Mesendoderm (in vitro differentiated cells): ENCODE results near the gene CEP41.
A peak's percentile ranks its signal among the peaks of the same experiment; 100 is the strongest.

Experiments
- DNase-seq: peaks from one replicate; pipeline ENCODE4 v3.0.0; 2013
- H2AK5ac ChIP-seq: 2 replicates; pipeline ENCODE4 v1.6.1; 2013; ENCODE audit warnings: low read length, inconsistent platforms
- H2BK120ac ChIP-seq: 2 replicates; pipeline ENCODE4 v1.6.1; 2013; ENCODE audit warnings: low read depth, mild to moderate bottlenecking, low read length, moderate library complexity, mixed read lengths
- H2BK15ac ChIP-seq: replicated peaks from 2 replicates; pipeline ENCODE4 v1.6.1; 2013; ENCODE audit warnings: low read depth, mild to moderate bottlenecking, moderate library complexity
- H2BK5ac ChIP-seq: 2 replicates; pipeline ENCODE4 v1.6.1; 2013; ENCODE audit warnings: low read length, inconsistent platforms
- H3K18ac ChIP-seq: 2 replicates; pipeline ENCODE4 v1.6.1; 2013; ENCODE audit warnings: mild to moderate bottlenecking, low read length, mixed read lengths
- H3K23ac ChIP-seq: one replicate; pipeline ENCODE4 v1.6.1; 2013; ENCODE audit warnings: low read length
- H3K27ac ChIP-seq: 2 replicates; pipeline ENCODE4 v1.5.1; 2013; ENCODE audit warnings: low read depth, mild to moderate bottlenecking, inconsistent platforms, low read length, moderate library complexity
- H3K27me3 ChIP-seq: 2 replicates; pipeline ENCODE4 v1.6.1; 2013; ENCODE audit warnings: low read length, control low read depth, mild to moderate bottlenecking, inconsistent platforms; ENCODE audit not compliant: insufficient read depth, poor library complexity
- H3K36me3 ChIP-seq: 2 replicates; pipeline ENCODE4 v1.6.1; 2013; ENCODE audit warnings: low read length, inconsistent platforms; ENCODE audit not compliant: control insufficient read depth, insufficient read depth
- H3K4ac ChIP-seq: one replicate; pipeline ENCODE4 v1.6.1; 2013; ENCODE audit warnings: low read depth, mild to moderate bottlenecking, low read length, moderate library complexity
- H3K4me1 ChIP-seq: 2 replicates; pipeline ENCODE4 v1.6.1; 2013; ENCODE audit warnings: low read depth, low read length, inconsistent platforms; ENCODE audit not compliant: control insufficient read depth
- H3K4me2 ChIP-seq: 2 replicates; pipeline ENCODE4 v1.6.1; 2013; ENCODE audit warnings: low read length
- H3K4me3 ChIP-seq: 2 replicates; pipeline ENCODE4 v1.5.1; 2013; ENCODE audit warnings: mild to moderate bottlenecking, low read length
- H3K56ac ChIP-seq: one replicate; pipeline ENCODE4 v1.6.1; 2013; ENCODE audit warnings: low read length
- H3K79me1 ChIP-seq: 2 replicates; pipeline ENCODE4 v1.6.1; 2013; ENCODE audit warnings: low read length, inconsistent platforms
- H3K79me2 ChIP-seq: 2 replicates; pipeline ENCODE4 v1.6.1; 2013; ENCODE audit warnings: mild to moderate bottlenecking, low read length; ENCODE audit not compliant: control insufficient read depth, insufficient read depth
- H3K9ac ChIP-seq: 2 replicates; pipeline ENCODE4 v1.6.1; 2013; ENCODE audit warnings: low read length, inconsistent platforms
- H4K5ac ChIP-seq: one replicate; pipeline ENCODE4 v1.6.1; 2013; ENCODE audit warnings: low read length
- H4K8ac ChIP-seq: one replicate; pipeline ENCODE4 v1.6.1; 2013; ENCODE audit warnings: low read depth, mild to moderate bottlenecking, control low read depth, low read length, moderate library complexity
- WGBS: extraction: QIAGEN DNeasy Blood & Tissue Kit; methylation state at CpG from one replicate; pipeline ENCODE4 v1.1.7; 2013; ENCODE audit warnings: low lambda C conversion rate, missing lambda C conversion rate; ENCODE audit not compliant: insufficient coverage; ENCODE audit errors: extremely low coverage; 5-methylcytosine and 5-hydroxymethylcytosine counted together

Gene CEP41

GRCh38 chr7:130394421-130395195, 46.2 kb downstream of the CEP41 start:
- no peak overlapping the region for H3K4ac ChIP-seq
- no peaks in the 10 kb centered on the region for H3K79me2 ChIP-seq
- no peak overlapping the region for H3K9ac ChIP-seq
- H2BK15ac ChIP-seq = no peak overlapping the region
- H4K5ac ChIP-seq = no peak overlapping the region
- no peak overlapping the region for H3K56ac ChIP-seq
- no peak overlapping the region for H3K27ac ChIP-seq
- no peaks in the 10 kb centered on the region for H3K79me1 ChIP-seq
- no peak overlapping the region for H3K18ac ChIP-seq
- no CpG with 5 or more reads among the region's 7 CpGs for WGBS
- no peak for DNase-seq
- no peaks in the 10 kb centered on the region for H3K27me3 ChIP-seq
- H2BK5ac ChIP-seq = no peak overlapping the region
- no peak overlapping the region for H4K8ac ChIP-seq
- H2AK5ac ChIP-seq = no peak overlapping the region
- no peaks in the 10 kb centered on the region for H3K4me1 ChIP-seq
- H3K4me2 ChIP-seq = no peak overlapping the region
- no peak overlapping the region for H3K23ac ChIP-seq
- no peaks in the 10 kb centered on the region for H3K36me3 ChIP-seq
- no peak overlapping the region for H2BK120ac ChIP-seq
- no peak overlapping the region for H3K4me3 ChIP-seq

GRCh38 chr7:130393841-130394411, 46.9 kb downstream of the CEP41 start:
- H3K4me3 ChIP-seq = no peak overlapping the region
- no peak overlapping the region for H3K27ac ChIP-seq
- no peak for DNase-seq
- no peaks in the 10 kb centered on the region for H3K79me1 ChIP-seq
- H4K8ac ChIP-seq = no peak overlapping the region
- H3K27me3 ChIP-seq = no peaks in the 10 kb centered on the region
- no peak overlapping the region for H2BK15ac ChIP-seq
- H3K4ac ChIP-seq = peak overlapping the region; percentile 65
- H2BK5ac ChIP-seq = no peak overlapping the region
- H3K4me2 ChIP-seq = no peak overlapping the region
- no peak overlapping the region for H3K23ac ChIP-seq
- H3K18ac ChIP-seq = no peak overlapping the region
- no peak overlapping the region for H2BK120ac ChIP-seq
- H3K36me3 ChIP-seq = no peaks in the 10 kb centered on the region
- H3K9ac ChIP-seq = no peak overlapping the region
- H3K56ac ChIP-seq = no peak overlapping the region
- H4K5ac ChIP-seq = no peak overlapping the region
- H3K4me1 ChIP-seq = no peaks in the 10 kb centered on the region
- WGBS = no CpG with 5 or more reads among the region's 10 CpGs
- H2AK5ac ChIP-seq = no peak overlapping the region
- no peaks in the 10 kb centered on the region for H3K79me2 ChIP-seq

GRCh38 chr7:130393101-130393561, 47.7 kb downstream of the CEP41 start:
- Histone ChIP-seq H3K4ac (no peak overlapping the region), H2BK15ac (no peak overlapping the region), H3K27ac (no peak overlapping the region), H3K9ac (no peak overlapping the region), H2AK5ac (no peak overlapping the region), H3K79me2 (no peaks in the 10 kb centered on the region), H4K5ac (no peak overlapping the region), H3K36me3 (no peaks in the 10 kb centered on the region), H3K27me3 (no peaks in the 10 kb centered on the region), H3K4me1 (no peaks in the 10 kb centered on the region), H3K4me2 (no peak overlapping the region), H3K79me1 (no peaks in the 10 kb centered on the region), H2BK5ac (no peak overlapping the region), H3K23ac (no peak overlapping the region), H2BK120ac (no peak overlapping the region), H4K8ac (no peak overlapping the region), H3K56ac (no peak overlapping the region), H3K4me3 (no peak overlapping the region), H3K18ac (no peak overlapping the region)
- WGBS = no CpG with 5 or more reads among the region's 5 CpGs
- no peak for DNase-seq

- Histone ChIP-seq H3K23ac (no peak overlapping the region), H3K79me1 (no peaks in the 10 kb centered on the region), H4K5ac (no peak overlapping the region), H2BK120ac (no peak overlapping the region), H3K18ac (no peak overlapping the region), H4K8ac (no peak overlapping the region), H2BK15ac (no peak overlapping the region), H3K27me3 (no peaks in the 10 kb centered on the region), H3K4me2 (no peak overlapping the region), H3K9ac (no peak overlapping the region), H3K4me1 (no peaks in the 10 kb centered on the region), H2BK5ac (no peak overlapping the region), H3K4ac (no peak overlapping the region), H2AK5ac (no peak overlapping the region), H3K4me3 (no peak overlapping the region), H3K36me3 (no peaks in the 10 kb centered on the region), H3K79me2 (no peaks in the 10 kb centered on the region), H3K27ac (no peak overlapping the region), H3K56ac (no peak overlapping the region)
- no peak for DNase-seq
- no CpG with 5 or more reads among the region's 1 CpG for WGBS
Observed at GRCh38 chr7:130390486-130390885, 50.3 kb downstream of the CEP41 start.

- Histone ChIP-seq H3K23ac (no peak overlapping the region), H3K79me1 (no peaks in the 10 kb centered on the region), H3K9ac (no peak overlapping the region), H2BK120ac (no peak overlapping the region), H3K4me1 (no peaks in the 10 kb centered on the region), H2AK5ac (no peak overlapping the region), H3K4ac (no peak overlapping the region), H3K56ac (no peak overlapping the region), H3K4me3 (no peak overlapping the region), H3K4me2 (no peak overlapping the region), H3K36me3 (no peaks in the 10 kb centered on the region), H4K5ac (no peak overlapping the region), H3K27me3 (no peaks in the 10 kb centered on the region), H3K27ac (no peak overlapping the region), H2BK15ac (no peak overlapping the region), H3K79me2 (no peaks in the 10 kb centered on the region), H2BK5ac (no peak overlapping the region), H3K18ac (no peak overlapping the region), H4K8ac (no peak overlapping the region)
- DNase-seq = no peak
- no CpG with 5 or more reads among the region's 2 CpGs for WGBS
Observed at GRCh38 chr7:130388671-130389070, 52.1 kb downstream of the CEP41 start.
